Kidney (tissue), 14 donors: ENCODE measurements around the gene RUFY3. TPM values are rescaled to one million over a fixed set of nuclear protein-coding genes. Genes with fewer than 3 reads are reported as not detected.
A peak's percentile ranks its signal among the peaks of the same experiment; 100 is the strongest.
"Not testable (repeated sequence)": the region's sequence is repeated elsewhere in the genome, so short reads cannot be mapped to it uniquely, and the experiment has no call there.

Experiments used
- DNase-seq, 5 donors: peaks; one replicate each; pipeline ENCODE4 v3.0.0-alpha.2; 2013 to 2020
- FAIRE-seq: peaks from 2 replicates; lab custom pipeline; 2012; peaks lifted over from hg19 to GRCh38; lab: Jason Lieb, UNC
- H3K27ac ChIP-seq, 2 donors: one replicate each; pipeline ENCODE4 v1.7.0; 2013; ENCODE audit warnings: low read depth in 2 of 2, low read length in 2 of 2, inconsistent platforms in 1 of 2
- H3K27me3 ChIP-seq: one replicate; pipeline ENCODE4 v1.7.1; 2013; ENCODE audit warnings: low read length, inconsistent platforms; ENCODE audit not compliant: control insufficient read depth, insufficient read depth
- H3K36me3 ChIP-seq, 3 donors: one replicate each; pipeline versions ENCODE4 v1.7.0 to v1.7.1; 2013; ENCODE audit warnings: low read length in 3 of 3, control low read depth in 1 of 3, inconsistent platforms in 1 of 3; ENCODE audit not compliant: insufficient read depth in 3 of 3, control insufficient read depth in 2 of 3
- H3K4me1 ChIP-seq, 3 donors: one replicate each; pipeline versions ENCODE4 v1.7.0 to v1.7.1; 2013; ENCODE audit warnings: low read length in 3 of 3, inconsistent platforms in 1 of 3, low read depth in 1 of 3; ENCODE audit not compliant: control insufficient read depth in 2 of 3, insufficient read depth in 2 of 3
- H3K4me3 ChIP-seq, 3 donors: one replicate each; pipeline versions ENCODE4 v1.7.0 to v1.8.1; 2013; ENCODE audit warnings: low read length in 3 of 3, control low read depth in 1 of 3, inconsistent platforms in 1 of 3
- H3K9ac ChIP-seq, 3 donors: one replicate each; pipeline versions ENCODE4 v1.7.0 to v1.7.1; 2013; ENCODE audit warnings: low read length in 3 of 3, control low read depth in 1 of 3, inconsistent platforms in 1 of 3
- H3K9me3 ChIP-seq, 3 donors: one replicate each; pipeline versions ENCODE4 v1.7.0 to v1.7.1; 2013; ENCODE audit warnings: low read length in 3 of 3, control low read depth in 1 of 3, inconsistent platforms in 1 of 3; ENCODE audit not compliant: control insufficient read depth in 2 of 3, insufficient read depth in 1 of 3
- CTCF ChIP-seq: IDR thresholded peaks from 3 replicates; pipeline ENCODE4 v1.5.1; 2012; ENCODE audit warnings: mild to moderate bottlenecking, moderate library complexity, borderline replicate concordance; ENCODE audit not compliant: insufficient read depth; ENCODE audit errors: extremely low read depth
- intact Hi-C: fragments of 100-400 bp; cut with DNase I; formaldehyde crosslinking; loops from one replicate; pipeline ENCODE4 v1.11.1; 2022
- polyA plus RNA-seq: library from polyadenylated mRNA; stranded (reverse); fragments of 350-450 nt; fragmentation: Illumina TruSeq; extraction: RNeasy Lipid Tissue Mini Kit (QIAGEN cat#74804); gene quantifications from one replicate; pipeline ENCODE4 v1.2.3, GENCODE V29; 2014; ENCODE audit warnings: low read depth, low replicate concordance; ENCODE audit not compliant: insufficient read depth
- total RNA-seq: library from RNA; stranded (reverse); fragmentation: NEBNext Ultra II Directional; extraction: Animal tissue kit (Norgen Biotek cat#: 25700); gene quantifications from one replicate; pipeline ENCODE4 v1.2.1, GENCODE V29; 2021
- donor health status: control.
- donor health status: control.
- donor health status: control.
- donor health status: control.
- donor health status: control.
- donor health status: DM: yes; HTN: yes; CAD: no.
- donor health status: Normal renal cell carcinoma (clear cell type).

The RUFY3 gene
- total and polyA plus RNA-seq, 2 donors from 2014 or later: 40.6 to 72.5 TPM

DNA sequence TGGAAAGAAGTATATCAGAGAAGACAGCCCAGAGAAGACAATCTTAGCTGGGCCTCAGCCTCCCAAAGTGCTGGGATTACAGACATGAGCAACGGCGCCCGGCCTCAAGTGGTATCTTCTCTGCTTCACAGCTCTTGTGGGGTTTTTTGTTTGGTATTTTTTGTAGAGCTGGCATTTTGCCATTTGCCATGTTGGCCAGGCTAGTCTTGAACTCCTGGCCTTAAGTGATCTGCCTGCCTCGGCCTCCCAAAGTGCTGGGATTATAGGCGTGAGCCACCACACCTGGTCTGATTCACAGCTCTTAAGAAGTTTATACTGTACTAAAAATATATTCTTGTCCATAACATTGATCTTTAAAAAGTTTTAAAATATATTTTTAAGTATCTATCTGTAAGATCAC, 21.1 kb upstream of the RUFY3 start:
- DNase-seq: no peak
- H3K27ac ChIP-seq: no peak overlapping the region
- H3K4me3 ChIP-seq: no peak overlapping the region
- H3K4me1 ChIP-seq: no peaks in the 10 kb centered on the region
- H3K9ac ChIP-seq: no peak overlapping the region
- TF ChIP-seq CTCF: no peak
- no peaks in the 10 kb centered on the region for H3K27me3 ChIP-seq
- H3K9me3 ChIP-seq: no peaks in the 10 kb centered on the region
- H3K36me3 ChIP-seq: no peaks in the 10 kb centered on the region
- intact Hi-C loops: no loop called here
- FAIRE-seq: no peak

DNA sequence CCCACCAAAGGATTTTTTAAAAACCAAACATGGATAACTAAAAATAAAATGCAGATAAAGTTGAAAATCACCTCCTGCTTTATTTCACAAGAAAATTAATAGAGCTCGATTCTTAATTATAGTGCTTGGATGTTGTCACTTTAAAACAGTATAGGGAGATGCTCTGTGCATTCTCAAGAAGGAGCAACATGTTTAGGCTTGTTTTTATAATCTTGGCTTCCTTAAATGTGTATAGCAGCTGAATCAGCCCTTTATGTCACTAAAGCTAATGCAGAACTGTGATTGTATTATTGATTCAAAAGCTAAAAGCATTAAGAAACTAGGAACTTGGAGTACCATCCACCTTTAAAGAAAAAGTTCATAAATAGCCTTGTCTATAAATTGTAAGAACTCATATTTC, 20.5 kb upstream of the RUFY3 start:
- Histone ChIP-seq H3K27me3 (no peaks in the 10 kb centered on the region), H3K4me3 (no peak overlapping the region), H3K9ac (no peak overlapping the region), H3K36me3 (no peaks in the 10 kb centered on the region), H3K27ac (no peak overlapping the region), H3K9me3 (no peaks in the 10 kb centered on the region), H3K4me1 (peaks cover 0 to 3% (median 0%) of the 10 kb centered on the region in 3 donors)
- no peak for TF ChIP-seq CTCF
- DNase-seq (no peak), FAIRE-seq (no peak)
- intact Hi-C loops: no loop called here

- H3K9ac ChIP-seq, H3K27ac ChIP-seq, DNase-seq, H3K36me3 ChIP-seq, FAIRE-seq, H3K27me3 ChIP-seq, intact Hi-C loops, H3K4me3 ChIP-seq, H3K4me1 ChIP-seq, H3K9me3 ChIP-seq: not testable (repeated sequence)
These were observed 19.2 kb upstream of the RUFY3 start for GRCh38 chr4:70702592-70702991.

DNA sequence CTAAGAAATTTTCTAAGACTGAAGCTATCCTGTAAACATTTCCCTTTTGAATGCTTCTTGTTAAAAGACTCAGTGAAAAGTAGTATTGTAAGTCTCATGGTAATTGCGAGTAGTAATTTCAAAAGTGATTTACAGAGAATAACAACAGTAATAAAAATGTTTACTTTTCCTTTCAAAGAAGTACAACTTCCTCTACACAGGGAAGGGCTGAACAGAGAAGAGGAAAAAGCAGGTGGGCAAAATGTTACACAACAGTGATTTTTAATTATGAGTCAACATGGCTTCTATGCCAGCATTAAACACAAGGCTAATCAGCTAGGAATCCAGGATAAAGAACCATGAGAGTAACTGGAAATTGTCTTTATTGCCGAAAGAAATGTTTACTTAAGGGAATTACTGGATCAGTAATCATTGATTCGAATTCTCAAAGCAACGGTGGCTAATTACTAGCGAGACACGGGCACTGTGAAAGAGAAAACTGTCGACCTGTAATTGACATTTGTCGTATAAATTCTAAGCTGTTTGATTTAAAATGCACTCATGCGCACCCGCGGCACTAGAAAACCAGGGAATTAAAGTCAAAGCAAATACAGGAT, 18.0 kb upstream of the RUFY3 start:
- Histone ChIP-seq H3K4me1 (peaks cover 2 to 9% (median 2%) of the 10 kb centered on the region in 3 donors), H3K27ac (peak overlapping the region; percentile 91 to 96), H3K27me3 (no peaks in the 10 kb centered on the region), H3K36me3 (no peaks in the 10 kb centered on the region), H3K9me3 (no peaks in the 10 kb centered on the region), H3K4me3 (peak overlapping the region; percentile 67 to 83 (median 83)), H3K9ac (peak overlapping the region; percentile 57 to 81 (median 74))
- FAIRE-seq: no peak
- DNase-seq: peak in 4 of 5 donors; percentile 62 to 90 (median 76)
- intact Hi-C loops: no loop called here
- TF ChIP-seq CTCF: no peak
